GM19468 (cell line): Measurements from ENCODE around the gene EML3.
"Not testable (repeated sequence)": the region's sequence is repeated elsewhere in the genome, so short reads cannot be mapped to it uniquely, and the experiment has no call there.

Experiments
- ATAC-seq: cut with Tn5 transposase; IDR thresholded peaks from one replicate; pipeline ENCODE4 v1.9.1; 2021; ENCODE audit warnings: mild to moderate bottlenecking, moderate library complexity, moderate number of reproducible peaks; ENCODE audit not compliant: unreplicated experiment; ENCODE audit errors: extremely low read depth

Gene EML3, protein sequence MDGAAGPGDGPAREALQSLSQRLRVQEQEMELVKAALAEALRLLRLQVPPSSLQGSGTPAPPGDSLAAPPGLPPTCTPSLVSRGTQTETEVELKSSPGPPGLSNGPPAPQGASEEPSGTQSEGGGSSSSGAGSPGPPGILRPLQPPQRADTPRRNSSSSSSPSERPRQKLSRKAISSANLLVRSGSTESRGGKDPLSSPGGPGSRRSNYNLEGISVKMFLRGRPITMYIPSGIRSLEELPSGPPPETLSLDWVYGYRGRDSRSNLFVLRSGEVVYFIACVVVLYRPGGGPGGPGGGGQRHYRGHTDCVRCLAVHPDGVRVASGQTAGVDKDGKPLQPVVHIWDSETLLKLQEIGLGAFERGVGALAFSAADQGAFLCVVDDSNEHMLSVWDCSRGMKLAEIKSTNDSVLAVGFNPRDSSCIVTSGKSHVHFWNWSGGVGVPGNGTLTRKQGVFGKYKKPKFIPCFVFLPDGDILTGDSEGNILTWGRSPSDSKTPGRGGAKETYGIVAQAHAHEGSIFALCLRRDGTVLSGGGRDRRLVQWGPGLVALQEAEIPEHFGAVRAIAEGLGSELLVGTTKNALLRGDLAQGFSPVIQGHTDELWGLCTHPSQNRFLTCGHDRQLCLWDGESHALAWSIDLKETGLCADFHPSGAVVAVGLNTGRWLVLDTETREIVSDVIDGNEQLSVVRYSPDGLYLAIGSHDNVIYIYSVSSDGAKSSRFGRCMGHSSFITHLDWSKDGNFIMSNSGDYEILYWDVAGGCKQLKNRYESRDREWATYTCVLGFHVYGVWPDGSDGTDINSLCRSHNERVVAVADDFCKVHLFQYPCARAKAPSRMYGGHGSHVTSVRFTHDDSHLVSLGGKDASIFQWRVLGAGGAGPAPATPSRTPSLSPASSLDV

DNA sequence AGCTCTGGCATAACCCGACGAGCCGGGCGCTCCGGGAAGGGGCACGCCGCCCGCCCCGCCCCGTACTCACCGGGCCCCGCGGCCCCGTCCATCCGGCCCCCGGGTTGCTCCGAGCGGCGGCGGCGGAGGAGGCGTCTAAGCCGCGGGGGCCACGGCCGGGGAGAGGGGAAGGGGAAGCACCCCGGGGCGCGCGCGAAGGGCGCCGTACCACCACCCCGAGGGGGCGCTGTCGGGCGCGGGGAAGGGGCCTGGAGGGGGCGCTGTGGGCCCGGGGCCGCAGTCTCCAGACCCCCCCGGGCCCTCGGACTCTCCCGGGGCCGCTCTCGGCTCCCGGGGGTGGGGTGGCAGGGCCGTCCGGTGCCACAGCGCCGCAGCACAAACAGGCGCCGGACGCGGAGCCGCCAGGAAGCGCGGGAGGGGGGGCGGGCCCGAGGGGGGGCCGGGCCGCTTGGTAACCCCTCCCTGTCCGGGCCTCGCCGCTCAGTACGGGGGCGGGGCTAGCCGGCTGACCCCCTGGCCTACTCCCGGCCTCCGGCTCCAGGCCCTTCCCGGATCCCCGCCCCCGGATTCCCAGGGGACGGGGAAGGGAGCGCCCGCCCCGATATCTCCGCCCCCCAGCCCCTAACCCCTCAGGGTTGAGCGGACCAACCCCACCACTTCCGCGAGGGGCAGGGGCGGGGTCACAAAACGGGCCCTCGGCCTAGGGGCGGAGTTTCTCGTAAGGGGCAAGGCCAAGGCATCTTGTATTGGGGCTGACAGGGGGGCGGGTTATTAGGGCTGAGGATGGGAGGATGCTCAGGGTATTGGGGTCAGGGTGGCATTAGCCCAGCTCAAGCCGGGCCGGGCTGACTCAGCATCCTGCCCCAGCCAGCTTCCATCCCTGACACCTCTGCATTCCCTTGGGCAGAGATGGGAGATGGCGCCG, at the start of gene EML3, which contains the start of gene ROM1:
EML3 (minus strand) TSS at position 410 of the 925 bp plus-strand sequence; CDS start at position 92, 318 bp downstream.
ROM1 (plus strand) TSS at position 892 of the 925 bp plus-strand sequence; CDS start at position 917, 25 bp downstream.
- ATAC-seq, result peak; percentile 41

- ATAC-seq, result no peak
These were observed 44.3 kb upstream of the EML3 start for GRCh38 chr11:62656796-62657429.

GRCh38 chr11:62654297-62654696, 41.7 kb upstream of the EML3 start:
- no peak for ATAC-seq

GRCh38 chr11:62652161-62653006, 39.8 kb upstream of the EML3 start:
- no peak for ATAC-seq

GRCh38 chr11:62650283-62650682, 37.7 kb upstream of the EML3 start:
- ATAC-seq, result not testable (repeated sequence)

DNA sequence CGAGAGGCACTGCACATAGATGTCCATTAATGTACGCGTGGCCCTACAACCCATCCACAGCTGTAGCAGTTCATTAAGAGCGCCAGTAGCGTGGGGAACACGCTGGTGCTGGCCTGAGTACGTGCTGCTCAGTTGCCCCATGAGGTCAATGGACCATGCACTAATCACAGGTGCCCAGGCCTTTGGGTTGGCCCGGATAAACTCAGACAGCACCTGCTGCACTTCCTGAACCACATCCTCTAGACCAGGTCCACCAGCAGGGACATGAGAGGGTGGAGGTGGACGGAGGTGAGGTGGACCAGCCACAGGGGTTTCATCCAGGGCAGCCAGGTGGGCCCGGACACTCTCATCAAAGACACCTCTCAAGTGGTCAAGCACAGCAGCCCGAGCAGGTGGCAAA, 36.9 kb upstream of the EML3 start:
- ATAC-seq, result no peak

DNA sequence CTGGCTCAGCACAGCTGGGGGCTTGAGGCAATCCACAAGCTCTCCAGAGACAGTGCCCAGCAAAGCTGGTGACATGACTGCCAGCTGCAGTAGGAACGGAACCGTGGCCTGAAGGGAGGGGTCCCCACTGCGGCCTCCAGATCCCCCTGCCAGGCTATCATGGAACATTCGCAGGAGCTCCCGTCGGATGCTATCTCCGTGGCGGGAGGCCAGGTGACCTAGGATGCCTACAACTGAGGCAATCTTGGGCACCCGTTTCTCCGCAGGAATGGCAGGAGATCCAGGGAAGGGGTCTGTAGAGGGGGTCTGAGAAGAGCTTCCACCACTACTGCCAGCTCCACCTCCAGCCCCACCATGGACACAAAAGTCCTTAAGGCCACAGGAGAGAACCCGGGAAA, 36.4 kb upstream of the EML3 start:
- ATAC-seq, result no peak

DNA sequence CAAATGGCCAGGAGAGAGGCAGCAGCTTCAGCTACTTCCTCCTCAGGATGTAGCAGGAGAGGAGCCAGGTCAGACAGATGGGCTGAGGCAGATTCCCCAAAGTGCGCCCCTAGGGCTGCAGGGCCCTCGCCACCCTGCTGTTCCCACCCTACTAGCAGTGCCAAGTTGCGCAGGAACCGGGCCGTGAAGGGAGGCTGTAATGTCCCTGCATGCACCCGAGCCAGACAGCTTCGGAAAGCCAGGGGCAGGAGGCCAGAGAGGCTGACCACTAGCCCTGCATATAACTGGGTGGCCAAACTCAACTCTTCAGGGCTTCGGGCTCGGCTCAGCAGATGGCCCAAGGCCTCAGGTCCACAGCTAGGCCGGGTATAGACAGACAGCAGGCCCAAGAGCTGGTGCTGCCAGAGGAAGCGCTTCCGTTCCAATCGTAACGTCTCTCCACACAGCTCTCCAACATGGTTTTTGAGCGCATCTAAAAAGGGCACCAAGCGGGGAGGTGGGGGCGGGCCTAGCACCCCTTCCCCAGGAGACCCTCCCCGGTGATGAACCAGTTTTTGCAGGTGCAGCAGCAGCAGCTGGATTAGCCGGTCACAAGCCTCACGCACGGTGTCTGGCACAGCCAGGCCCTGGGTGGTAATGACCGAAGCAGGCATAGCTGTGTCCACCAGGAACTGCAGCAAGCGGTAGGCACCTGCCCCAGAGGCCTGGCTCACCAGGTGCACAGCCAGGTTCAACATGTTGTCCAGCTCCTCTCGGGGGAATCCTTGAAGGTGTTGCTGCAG, 35.8 kb upstream of the EML3 start:
- ATAC-seq, result no peak

- ATAC-seq, result no peak
These were observed 35.0 kb upstream of the EML3 start for GRCh38 chr11:62647609-62648005.

GRCh38 chr11:62646825-62647608, 34.4 kb upstream of the EML3 start:
- no peak for ATAC-seq

- no peak for ATAC-seq
These were observed 33.6 kb upstream of the EML3 start, which contains the start of gene GANAB for GRCh38 chr11:62645946-62646824. Gene GANAB (minus strand): TSS chr11:62646613. CDS start chr11:62646599, 14 bp downstream.

DNA sequence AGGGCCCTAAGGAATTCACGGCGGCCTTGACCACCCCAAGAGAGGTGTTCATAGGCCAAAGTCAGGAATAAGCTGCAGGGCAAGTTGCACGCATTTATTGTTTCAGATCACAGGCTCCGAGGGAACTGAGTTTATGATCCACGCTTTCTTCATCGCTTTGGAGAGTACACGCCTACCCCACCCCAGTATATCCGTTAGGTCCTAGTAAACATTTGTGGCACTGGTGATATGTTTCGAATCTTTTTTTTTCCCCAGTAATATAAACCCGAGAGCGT, 33.0 kb upstream of the EML3 start:
- ATAC-seq, result no peak

- no peak for ATAC-seq
These were observed 31.6 kb upstream of the EML3 start for GRCh38 chr11:62644220-62644619.

DNA sequence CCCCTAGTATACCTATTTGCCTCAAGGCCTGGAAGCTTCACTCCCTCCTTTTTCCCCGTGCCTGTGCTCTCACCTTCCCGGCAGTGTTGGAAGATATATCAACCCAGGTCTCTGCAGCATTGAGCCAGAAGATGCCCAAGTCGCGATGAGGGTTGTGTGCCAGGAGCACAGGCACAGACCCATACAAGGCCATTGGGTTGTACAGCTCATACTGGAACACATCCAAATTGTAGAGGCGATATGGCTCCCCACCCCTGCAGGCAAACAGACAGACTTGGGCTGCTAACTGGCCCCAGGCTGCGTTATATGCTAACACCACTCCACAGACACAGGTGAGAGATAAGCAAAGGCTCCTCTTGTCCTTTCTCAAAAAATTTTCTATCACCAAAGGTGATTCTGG, 19.9 kb upstream of the EML3 start:
- no peak for ATAC-seq

GRCh38 chr11:62627713-62628112, 15.1 kb upstream of the EML3 start:
- ATAC-seq, result no peak

GRCh38 chr11:62622476-62623089, 10.0 kb upstream of the EML3 start:
- no peak for ATAC-seq
